Activated CD4-positive, alpha-beta T cell treated with anti-CD3 and anti-CD28 coated beads, Interleukin-2, amount 50 U/mL, for 48 hours (primary cell): ENCODE measurements around the gene PRR5.
"Not testable (repeated sequence)": the region's sequence is repeated elsewhere in the genome, so short reads cannot be mapped to it uniquely, and the experiment has no call there.

ENCODE experiments used
- DNase-seq, 2 experiments: peaks; one replicate each; pipeline ENCODE4 v3.0.0-alpha.2; 2020

Gene PRR5

DNA sequence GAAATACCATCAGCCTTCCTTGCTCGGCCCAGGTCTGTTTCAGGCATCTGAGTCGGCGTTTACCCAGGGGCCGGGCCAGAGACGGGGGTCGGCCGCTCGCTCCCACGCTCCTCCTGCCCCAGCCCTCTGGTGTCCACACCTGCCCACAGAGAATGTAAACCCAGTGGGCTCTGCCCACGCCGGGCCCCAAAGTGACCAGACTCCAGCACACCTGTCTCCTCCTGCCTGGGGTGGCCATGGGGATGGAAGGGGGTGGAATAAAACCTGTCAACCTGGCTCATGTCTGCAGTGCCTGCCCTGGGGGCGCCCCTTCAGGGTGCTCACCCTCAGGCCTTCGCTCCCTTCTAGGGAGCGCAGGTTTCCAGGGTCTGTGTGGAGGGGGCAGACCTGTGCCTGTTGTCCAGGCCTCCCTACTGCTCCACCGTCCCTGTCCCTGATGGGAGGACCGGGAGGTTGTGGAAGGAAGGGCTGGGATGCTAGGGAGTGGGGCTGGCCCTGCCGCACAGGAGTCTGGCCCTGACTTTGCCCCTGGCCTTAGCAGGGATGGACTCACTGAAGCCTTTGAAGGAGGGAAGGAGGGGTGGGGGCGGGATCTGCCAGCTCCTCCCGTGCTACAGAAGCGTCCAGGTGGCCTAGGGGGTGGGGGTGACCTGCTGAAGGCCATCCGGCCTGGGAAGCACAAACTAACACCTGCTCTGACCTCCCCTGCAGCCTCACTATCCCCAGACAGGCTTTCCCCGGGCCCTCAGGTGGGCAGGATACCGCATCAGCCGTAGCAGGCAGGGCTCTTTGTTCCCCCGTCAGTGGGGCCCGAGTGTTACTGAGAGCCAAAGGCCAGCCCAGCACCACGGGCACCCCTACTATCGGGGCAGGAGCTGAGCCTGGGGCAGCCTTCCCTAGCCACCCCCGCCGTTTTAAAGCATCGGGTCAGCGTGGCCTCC lies 35.7 kb downstream of the PRR5 start:
- no peak for DNase-seq

DNA sequence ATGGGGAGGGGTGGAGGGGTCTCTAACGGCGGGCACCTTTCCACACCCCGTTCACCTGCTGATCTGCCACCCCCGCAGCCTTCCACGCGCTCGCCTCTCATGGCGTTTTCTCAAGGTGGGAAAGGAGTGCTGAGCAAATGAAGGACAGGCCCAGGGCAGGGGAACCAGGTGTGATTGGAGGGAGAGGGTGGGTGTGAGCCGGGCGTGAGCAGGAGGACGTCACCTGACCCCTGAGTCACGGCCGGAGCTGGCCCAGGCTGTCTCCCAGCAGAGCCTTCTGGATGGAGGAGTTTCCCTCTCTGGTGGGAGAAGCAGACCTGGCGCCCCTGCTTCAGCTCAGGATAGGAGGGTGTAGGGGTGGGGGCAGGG lies 36.3 kb downstream of the PRR5 start:
- DNase-seq, result no peak

DNA sequence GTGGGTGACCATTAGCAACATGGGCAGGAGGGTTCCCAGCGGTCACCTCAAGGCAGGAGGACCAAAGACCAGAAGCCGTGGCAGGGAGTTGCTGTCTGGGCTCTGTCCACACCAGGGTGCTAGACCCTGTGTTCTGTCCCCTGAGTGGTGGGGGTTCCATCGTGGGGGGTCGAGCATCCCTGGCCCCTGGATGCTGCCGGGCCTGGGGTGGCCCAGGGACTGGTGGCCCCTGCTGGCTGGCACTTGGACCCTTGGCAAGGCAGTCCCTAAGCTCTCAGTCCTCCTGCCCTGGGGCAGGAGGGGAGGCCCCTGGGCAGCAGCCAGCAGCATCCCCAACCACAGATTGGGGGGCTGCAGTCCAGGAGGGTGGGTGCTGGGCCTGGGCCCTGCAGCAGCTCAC lies 37.0 kb downstream of the PRR5 start:
- no peak for DNase-seq

DNA sequence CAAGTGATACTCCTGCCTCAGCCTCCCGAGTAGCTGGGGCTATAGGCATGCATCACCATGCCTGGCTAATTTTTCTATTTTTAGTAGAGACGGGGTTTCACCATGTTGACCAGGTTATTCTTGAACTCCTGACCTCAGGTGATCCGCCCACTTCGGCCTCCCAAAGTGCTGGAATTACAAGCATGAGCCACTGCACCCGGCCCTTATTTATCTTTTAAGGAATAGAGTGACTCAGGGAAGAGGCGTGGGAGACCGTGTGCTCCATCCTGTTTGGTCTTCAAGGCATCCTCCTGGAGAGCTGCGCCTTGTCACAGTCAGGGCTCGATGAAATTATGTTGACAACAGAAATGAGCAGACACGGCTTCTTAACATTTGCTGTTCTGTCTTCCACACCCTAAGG lies 37.7 kb downstream of the PRR5 start:
- DNase-seq, result not testable (repeated sequence)

DNA sequence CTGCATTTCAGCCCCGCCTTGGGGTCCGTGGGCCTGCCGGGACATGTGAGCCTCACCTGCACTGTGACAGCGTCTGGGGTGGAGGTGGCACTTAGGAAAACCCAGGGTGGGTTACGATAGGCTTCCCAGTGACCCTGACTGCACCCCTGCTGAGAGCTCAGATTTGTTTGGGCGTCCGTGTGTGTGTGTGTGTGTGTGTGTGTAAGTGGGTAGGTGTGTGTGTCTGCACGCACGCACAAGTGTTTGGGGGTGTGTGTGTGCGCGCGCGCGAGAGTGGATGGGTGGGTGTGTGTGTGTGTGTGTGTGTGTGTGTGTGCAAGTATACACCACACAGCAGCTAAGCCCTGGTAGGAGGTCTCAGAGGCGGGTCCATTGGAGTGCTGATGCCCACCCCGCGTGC lies 38.3 kb downstream of the PRR5 start:
- no peak for DNase-seq

DNA sequence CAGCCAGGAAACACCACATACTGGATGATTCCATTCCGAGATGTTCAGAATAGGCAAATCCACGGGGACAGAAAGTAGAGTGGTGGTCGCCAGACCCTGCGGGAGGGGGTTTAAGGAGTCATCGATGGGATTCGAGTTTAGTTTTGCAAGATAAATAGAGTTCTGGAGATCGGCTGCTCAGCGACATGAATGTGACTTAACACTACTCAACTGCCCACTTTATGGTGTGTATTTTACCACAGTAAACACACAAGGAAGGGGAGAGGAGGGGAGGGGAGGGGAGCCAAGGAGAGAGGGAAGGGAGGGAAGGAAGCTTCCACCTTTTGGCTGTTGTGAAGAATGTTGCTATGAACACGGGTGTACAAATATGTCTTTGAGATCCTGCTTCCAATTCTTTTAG lies 39.9 kb downstream of the PRR5 start:
- DNase-seq, result no peak

DNA sequence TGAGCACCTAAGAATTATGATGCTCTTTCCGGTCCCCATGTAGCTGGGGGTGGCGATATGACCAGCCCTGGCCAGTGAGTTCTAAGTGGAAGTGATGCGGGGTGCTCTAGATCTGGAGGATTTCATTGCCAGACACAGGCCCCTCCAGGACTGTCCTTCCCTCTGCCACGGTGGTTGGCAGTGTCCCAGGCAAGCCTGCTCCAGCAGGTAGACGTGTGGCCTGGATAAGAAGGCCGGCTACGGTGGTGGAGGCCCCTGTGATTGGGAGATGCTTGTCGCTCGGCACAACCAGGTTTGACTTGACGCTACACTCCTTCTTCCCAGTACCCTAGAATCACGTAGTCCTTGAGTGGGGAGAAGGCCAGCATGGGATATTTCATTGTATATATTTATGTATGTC lies 41.2 kb downstream of the PRR5 start:
- no peak for DNase-seq

DNA sequence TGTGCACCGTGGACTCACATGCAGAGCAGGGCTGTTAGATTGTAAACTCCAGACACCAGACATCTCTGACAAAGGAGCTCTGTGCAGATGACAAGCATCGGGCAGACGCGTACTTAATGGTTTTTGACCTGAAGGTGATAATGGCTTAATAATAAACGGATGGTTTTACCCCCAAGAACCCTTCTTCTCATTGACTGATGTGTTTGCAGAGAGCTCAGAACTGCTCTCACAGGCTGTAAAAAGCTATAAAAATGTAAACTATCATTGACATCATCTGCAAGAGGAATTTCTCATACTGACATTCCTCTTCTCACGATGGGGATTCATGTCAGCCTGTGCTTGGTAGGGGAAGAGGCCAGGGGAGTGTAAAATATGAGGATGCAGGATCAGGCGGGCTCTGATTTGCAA lies 41.8 kb downstream of the PRR5 start:
- no peak for DNase-seq

DNA sequence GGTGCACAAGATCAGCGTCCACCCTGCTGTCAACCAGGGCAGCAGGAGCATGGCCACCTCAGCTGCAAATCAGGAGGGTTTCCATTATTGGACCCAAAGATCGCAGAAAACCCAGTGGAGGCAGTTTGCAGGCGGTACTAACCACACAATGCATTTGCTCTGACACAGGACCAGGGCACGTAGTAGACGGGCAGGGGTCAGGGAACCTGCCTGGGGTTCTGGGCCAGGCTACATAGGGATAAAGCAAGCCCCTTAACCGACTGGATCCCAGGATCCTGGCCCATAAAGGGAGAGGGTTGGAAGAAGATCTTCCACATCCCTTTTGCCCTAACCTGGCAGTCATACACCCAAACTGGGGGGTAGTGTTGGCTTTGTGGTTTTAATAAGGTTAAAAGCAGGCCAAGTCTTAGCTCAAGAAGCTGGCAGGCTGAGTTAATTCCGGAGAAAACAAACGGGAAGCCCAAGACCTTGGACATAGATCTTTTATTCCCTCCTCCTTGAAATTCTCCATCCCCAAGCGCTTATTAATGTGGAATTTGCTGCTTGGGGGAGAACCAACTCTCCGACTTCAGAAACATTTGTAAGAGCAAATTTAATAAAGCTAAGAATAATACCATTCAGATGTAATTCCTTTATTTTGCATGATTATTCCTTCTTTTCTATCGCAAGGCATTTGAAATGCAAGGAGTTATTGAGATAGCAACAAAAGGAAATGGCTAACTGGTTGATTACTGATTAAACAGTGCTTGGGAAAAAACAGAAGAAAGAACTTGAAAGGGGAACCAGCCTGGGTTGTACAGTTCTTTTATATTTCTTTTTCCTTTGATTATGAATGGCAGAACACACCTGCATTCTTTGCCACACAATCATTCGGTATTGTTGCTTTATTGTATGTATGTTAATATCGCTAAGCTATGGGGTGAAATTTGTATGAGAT lies 44.1 kb downstream of the PRR5 start:
- no peak for DNase-seq

DNA sequence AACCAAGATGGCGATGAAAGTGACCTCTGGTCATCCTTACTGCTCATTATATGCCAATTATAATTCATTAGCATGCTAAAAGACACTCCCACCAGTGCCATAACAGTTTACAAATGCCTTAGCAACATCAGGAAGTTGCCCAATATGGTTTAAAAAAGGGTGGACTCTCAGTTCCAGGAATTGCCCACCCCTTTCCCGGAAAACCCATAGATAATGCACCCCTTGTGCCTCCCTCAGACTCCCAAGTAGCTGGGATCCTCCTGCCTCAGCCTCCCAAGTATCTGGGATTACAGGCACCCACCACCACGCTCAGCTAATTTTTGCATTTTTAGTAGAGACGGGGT lies 45.8 kb downstream of the PRR5 start:
- not testable (repeated sequence) for DNase-seq

DNA sequence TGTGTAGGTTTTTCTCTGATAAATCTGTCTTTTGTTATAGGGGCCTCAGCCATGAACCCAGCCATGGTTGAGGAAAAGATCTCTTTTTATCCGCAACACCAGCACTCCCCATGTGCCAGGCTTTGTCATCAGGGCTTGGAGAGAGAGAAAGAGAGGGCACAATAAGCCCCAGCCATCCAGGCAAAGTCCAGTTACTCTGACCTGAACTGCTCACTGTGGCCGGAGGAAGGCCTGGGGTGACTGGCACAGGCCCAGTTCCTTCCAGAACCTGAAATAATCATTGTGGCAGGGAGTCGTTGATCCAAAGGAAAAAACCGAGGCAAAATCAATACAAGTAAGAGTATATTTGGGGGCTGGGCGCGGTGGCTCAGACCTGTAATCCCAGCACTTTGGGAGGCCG lies 46.5 kb downstream of the PRR5 start:
- DNase-seq, result no peak

DNA sequence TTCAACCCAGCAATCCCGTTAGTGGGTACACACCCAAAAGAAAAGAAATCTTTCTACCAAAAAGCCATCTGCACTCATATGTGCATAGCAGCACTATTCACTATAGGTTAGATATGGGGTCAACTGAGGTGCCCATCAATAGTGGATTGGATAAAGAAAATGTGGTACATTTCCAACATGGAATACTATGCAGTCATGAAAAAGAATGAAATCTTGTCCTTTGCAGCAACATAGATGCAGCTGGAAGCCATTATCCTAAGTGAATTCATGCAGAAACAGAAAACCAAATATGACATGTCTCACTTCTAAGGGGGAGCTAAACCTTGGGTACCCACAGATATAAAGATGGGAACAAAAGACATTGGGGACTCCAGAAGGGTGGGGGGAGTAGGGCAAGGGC lies 48.5 kb downstream of the PRR5 start:
- no peak for DNase-seq

DNA sequence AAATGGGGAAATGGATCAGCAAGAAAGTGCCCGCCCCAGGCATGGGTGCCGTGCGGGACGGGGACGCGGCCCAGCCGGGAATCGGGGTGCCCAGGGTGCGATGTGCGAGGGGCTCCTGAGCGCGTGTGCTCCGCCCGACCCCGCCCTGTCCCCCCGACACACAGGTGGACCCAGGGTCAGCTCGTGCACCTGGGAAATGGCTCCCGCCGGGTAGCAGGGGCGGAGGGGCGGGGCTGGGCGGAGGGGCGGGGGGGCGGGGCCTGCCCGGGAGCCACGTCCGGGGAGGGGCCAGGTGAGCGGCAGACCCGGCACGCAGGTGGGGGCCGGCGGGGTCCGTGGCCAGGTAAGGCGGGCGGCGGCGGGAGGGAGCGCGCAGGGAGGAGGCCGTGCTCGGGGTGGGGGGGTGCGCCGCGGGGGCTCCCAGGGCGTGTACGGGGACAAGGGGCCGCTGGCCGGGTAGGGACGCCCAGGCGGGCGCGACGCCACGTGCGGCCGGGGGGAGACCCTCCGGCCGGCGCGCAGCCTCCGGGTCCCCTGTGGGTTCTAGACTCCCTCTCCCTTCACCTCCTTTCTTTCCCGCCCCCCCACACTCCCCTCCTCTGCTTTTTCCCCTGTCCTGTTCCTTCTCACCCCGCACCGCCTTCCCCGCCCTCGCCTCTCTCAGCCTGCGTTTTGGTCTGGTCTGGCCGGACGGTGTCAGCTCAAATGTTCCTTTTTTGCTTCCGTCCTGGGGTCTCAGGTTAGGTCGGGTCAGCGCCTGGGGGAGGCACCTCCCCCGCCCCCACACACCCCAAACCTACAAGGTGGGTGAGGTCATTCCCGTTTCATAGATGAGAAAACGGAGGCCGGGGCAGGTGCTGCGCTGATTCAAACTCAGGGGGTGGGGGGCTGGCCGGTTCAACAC lies 50.5 kb downstream of the PRR5 start, which contains the start of gene ARHGAP8:
Gene ARHGAP8 (plus strand): TSS at position 291 of the 904 bp plus-strand sequence. CDS start 33,953 bp downstream, outside the sequence.
- no peak for DNase-seq

DNA sequence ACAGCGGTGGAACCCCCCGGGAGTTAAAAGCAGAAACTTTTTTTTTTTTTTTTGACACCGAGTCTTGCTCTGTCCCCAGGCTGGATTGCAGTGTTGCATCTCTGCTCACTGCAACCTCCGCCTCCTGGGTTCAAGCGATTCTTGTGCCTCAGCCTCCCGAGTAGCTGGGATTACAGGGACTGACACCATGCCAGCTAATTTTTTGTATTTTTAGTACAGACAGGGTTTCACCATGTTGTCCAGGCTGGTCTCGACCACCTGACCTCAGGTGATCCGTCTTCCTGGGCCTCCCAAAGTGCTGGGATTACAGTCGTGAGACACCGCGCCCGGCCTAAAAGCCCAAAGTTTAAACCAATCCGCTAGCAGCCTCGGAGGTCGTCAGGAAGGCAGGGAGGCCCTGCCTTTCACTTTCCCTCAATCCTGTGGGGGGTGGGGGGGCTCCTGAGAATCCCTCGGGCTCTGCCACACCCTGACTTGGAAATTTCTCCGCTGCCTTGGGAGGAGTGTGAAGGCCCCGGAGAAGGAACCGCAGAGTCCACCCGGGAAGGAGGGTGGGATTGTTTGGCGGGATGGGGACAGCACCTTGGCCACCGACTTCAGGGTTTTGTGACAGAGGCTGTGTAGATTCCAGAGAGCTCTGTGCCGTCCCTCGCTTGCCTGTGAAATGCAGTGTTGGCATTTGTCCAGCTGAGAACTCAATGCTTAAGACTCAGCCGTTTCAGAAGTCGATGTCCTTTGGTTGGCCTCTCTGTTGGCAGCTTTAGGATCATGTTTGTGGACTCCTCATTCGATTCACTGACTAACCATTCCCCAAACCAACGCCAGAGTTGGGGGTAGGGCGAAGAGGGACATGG lies 51.4 kb downstream of the PRR5 start:
- no peak for DNase-seq

DNA sequence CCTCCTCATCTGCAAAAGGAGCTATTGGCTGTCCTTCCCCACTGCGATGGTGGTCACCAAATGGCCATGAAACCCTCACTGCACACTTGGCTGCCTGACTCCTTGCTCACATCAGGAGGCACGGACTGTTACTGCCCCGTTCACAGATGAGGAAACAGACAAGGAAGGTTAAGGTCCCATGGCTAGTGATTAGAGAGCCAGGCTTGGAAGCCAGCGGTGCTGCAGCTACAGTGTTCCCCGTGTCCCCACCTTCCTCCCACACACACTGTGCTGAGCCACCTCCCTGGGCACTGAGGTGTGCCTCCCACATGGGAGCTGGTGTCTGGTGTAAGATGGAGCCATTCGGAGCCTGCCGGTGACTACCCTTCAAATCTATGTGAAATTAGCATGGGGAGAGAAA lies 53.0 kb downstream of the PRR5 start:
- DNase-seq, result no peak

DNA sequence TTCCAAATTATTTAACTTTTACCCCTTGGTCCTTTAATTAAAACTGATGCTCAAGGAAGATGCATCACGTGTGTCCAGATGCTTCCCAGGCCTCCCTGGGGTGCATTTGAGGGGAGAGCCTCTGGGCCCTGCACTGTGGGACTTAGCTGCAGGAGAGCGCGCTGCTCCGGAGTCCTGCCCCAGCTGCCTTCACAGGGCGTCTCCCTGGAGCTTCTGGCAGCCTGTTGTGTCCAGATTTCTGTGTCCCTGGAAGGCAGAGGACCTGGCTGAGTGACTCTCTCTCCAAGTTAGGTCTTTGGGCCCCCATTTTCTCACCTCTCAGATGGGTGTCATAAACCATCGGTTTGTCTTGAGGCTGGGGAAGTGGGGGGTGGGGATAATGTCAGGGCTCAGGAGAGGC lies 53.4 kb downstream of the PRR5 start:
- no peak for DNase-seq

DNA sequence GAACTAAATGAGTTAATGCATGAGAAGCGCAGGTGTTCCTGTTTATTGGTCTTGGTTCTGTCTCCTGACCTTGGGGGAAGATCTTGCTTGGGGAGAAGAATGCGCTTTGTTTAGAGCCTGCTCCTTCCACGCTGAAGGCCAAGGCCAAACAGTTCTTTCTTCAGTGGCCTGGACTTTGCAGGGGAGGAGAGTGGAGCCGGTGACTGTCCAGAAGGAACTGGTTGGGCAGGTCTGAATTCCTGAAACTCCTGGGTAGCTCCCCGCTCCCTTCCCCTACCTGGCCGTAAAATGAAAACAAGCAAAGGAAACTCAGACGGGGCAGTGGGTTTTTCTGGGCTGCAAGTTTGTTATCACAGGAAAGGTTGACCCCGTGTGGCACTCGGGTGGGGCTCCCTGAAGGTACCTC lies 54.0 kb downstream of the PRR5 start:
- DNase-seq, result no peak

DNA sequence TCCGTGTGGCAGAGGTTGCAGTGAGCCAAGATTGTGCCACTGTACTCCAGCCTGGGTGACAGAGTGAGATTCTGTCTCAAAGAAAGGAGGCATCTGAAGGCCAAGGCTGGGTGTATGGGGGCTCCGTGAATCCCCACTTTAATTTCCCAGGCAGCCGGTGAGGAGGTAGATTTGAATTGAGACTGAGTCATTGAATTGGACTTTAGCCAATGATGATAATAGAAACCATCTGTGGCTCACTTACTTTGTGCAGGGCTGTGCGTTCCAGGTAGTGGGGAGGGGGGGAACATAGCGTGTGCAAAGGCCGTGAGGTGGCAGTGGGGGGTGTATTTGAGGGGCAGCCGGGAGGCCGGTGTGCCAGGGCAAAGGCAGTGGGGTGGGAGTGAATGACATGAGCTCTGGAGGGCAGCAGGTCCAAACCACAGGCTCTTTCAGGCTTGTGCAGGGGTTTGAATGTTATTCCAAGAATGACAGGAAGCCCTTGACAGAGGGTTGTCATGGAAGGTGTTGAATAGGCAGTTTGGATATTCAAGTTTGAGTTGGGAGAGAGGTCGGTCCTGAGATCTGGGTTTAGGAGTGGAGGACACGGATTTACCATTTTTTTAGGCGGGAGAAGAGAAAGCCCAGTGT lies 56.5 kb downstream of the PRR5 start:
- DNase-seq, result no peak

DNA sequence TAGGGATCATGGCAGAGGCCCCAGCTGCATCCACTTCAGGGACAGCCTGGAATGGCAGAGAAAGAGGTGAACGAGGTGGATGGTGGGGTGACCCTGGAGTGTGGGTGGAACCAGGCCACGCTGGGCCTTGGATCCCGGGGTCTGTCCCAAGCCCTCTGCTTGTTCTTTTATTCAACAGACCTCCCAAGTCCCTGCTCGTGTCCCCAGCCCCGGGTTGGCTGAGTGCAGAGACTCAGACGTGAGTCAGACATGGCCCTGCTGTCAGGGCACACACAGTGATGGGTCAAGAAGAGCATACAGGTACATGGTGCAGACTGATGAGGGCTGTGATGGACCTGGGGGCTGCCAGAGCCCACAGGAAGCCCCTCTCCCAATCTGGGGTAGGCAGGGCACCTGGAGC lies 57.0 kb downstream of the PRR5 start:
- no peak for DNase-seq

DNA sequence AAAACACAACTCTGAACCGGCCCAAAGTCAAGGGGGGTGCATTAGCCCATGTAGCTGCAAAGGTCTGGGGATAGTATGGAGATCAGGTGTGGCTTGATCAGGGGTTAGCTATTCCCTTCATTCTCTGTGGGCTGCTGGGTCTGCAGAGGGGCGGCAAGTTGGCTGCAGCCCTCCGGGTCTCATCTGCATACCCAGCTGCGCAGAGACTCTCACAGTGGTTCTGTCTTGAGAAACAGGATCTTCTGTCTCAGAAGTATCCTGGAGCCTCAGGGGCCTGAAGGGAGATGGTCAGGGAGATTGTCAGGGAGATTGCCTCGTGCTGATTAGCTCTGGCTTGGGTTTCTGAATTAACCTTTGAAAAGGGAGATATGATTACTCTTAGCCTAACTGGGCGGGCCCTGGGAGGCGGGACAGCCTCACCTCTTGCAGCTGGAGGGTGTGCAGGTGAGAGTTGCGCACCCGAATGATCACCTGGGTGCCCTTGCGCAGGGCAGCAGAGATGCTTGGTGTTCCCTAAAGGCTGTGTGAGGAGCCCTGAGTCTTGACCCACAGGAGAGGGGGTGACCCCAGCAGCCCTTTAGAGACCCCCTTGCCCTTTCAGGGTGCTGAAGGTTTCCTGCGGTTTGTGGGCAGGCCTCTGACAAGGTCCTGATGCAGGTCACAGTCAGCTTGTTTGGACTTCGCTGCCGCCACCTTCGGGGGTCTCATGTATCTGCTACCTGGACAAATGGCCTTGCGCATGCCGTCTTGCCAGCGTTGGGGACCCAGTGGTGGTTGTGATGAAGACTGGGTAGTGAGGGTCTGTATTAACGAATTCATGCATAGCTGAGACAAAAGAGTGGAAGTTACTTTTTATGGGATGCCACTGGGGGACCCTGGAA lies 57.7 kb downstream of the PRR5 start:
- no peak for DNase-seq
